H1 (cell line): ENCODE measurements around the gene TOMT. TPM values are rescaled to one million over a fixed set of nuclear protein-coding genes. Genes with fewer than 3 reads are reported as not detected.

Source experiments
- CTCF ChIP-seq, 3 experiments: IDR thresholded peaks; 1 replicate in 2 of 3; 2 replicates in 1 of 3; pipeline versions ENCODE4 v1.5.1 to v1.6.1; 2011; ENCODE audit warnings: low read length in 3 of 3, mild to moderate bottlenecking in 3 of 3, inconsistent platforms in 2 of 3, low read depth in 1 of 3, moderate library complexity in 1 of 3; ENCODE audit not compliant: insufficient read depth in 1 of 3; ENCODE audit errors: control extremely low read depth in 1 of 3
- JUND ChIP-seq: IDR thresholded peaks from 2 replicates; pipeline ENCODE4 v1.6.1; 2011; ENCODE audit warnings: mild to moderate bottlenecking, improper control_type of control experiment, low read length
- KDM1A ChIP-seq: fragments of 200-600, 300-600 bp; sonication (generic); IDR thresholded peaks from 2 replicates; pipeline ENCODE4 v1.7.1; 2016; ENCODE audit warnings: mild to moderate bottlenecking, low read length, borderline replicate concordance
- polyA plus RNA-seq, 7 experiments: library from polyadenylated mRNA; depleted of rRNA in 3 of 7; stranded (reverse) in 5 of 7; unstranded in 2 of 7; fragments of >200 nt in 5 of 7; fragments of 200-250 nt in 2 of 7; gene quantifications; 1 replicate in 5 of 7; 2 replicates in 1 of 7; 4 replicates in 1 of 7; pipeline versions ENCODE4 v1.2.1 to v1.2.3, GENCODE V29; 2011 to 2013; ENCODE audit warnings: missing spikeins in 2 of 7, mixed read lengths in 2 of 7
- total RNA-seq: library from RNA; stranded (reverse); fragmentation: NEBNext Ultra II Directional; extraction: Animal tissue kit (Norgen Biotek cat#: 25700); gene quantifications from 2 replicates; pipeline ENCODE4 v1.2.1, GENCODE V29; 2021

TOMT gene
- total and polyA plus RNA-seq, 2 of the 8 experiments (the other 6 are each of a cell fraction or from before 2014, with no cell fraction given) = 0.11 TPM; not detected in 1

- no peak for TF ChIP-seq CTCF (IDR thresholded peaks at IDR 0.05; ENCODE audit: control extremely low read depth in 1 of 3, insufficient read depth in 1 of 3, low read depth in 1 of 3, low read length in 3 of 3)
- no peak for TF ChIP-seq KDM1A
- TF ChIP-seq JUND = no peak
Measured at GRCh38 chr11:72078477-72078876, 27.2 kb upstream of the TOMT start (continued).
